K562 (cell line): ENCODE results near the gene LAT.

Experiments used
- CGGBP1 ChIP-seq: fragments of 250-450 bp; sonication (Bioruptor Pico); IDR thresholded peaks from 2 replicates; pipeline ENCODE4 v1.9.0; 2021; ENCODE audit warnings: mild to moderate bottlenecking
- CTCF ChIP-seq, 3 experiments: IDR thresholded peaks in 2 of 3; conservative IDR thresholded peaks in 1 of 3; 2 replicates each; pipeline ENCODE4 v1.5.1; 2011 to 2012; ENCODE audit warnings: low read length in 3 of 3, mild to moderate bottlenecking in 3 of 3, control low read depth in 2 of 3, improper control_type of control experiment in 1 of 3, inconsistent platforms in 1 of 3, low read depth in 1 of 3, mixed read lengths in 1 of 3, moderate library complexity in 1 of 3; ENCODE audit not compliant: insufficient read depth in 2 of 3
- ELF4 ChIP-seq: fragments of 450-650 bp; formaldehyde crosslinking; IDR thresholded peaks from 2 replicates; pipeline ENCODE4 v1.4.0; 2022; ENCODE audit warnings: missing genetic modification characterization
- MXI1 ChIP-seq: IDR thresholded peaks from 2 replicates; pipeline ENCODE4 v1.6.1; 2011; ENCODE audit warnings: low read depth, mild to moderate bottlenecking, improper control_type of control experiment, low read length
- NFYB ChIP-seq: IDR thresholded peaks from 2 replicates; pipeline ENCODE4 v1.6.1; 2011; ENCODE audit warnings: mild to moderate bottlenecking, moderate library complexity; ENCODE audit not compliant: insufficient read length; ENCODE audit errors: extremely low read depth
- POLR2AphosphoS5 ChIP-seq: IDR thresholded peaks from 2 replicates; pipeline ENCODE4 v1.6.1; 2011; ENCODE audit warnings: mild to moderate bottlenecking, low read depth, low read length, moderate library complexity; ENCODE audit not compliant: control insufficient read depth, insufficient read depth
- RBM22 ChIP-seq: fragments of 200-400 bp; formaldehyde crosslinking; IDR thresholded peaks from 2 replicates; pipeline ENCODE4 v1.6.1; 2018; ENCODE audit warnings: low read length, low read depth; ENCODE audit not compliant: poor library complexity, severe bottlenecking
- RBM34 ChIP-seq: fragments of 200-400 bp; formaldehyde crosslinking; IDR thresholded peaks from 2 replicates; pipeline ENCODE4 v1.6.1; 2018; ENCODE audit warnings: low read length, borderline replicate concordance; ENCODE audit not compliant: insufficient read depth
- REST ChIP-seq, 2 experiments: fragments of 450-650 bp; formaldehyde crosslinking in 1 of 2; IDR thresholded peaks; 2 replicates each; pipeline versions ENCODE4 v1.4.0 to v1.6.1; 2014 to 2020; ENCODE audit warnings: mild to moderate bottlenecking in 2 of 2, borderline replicate concordance in 1 of 2, low read depth in 1 of 2
- TAF1 ChIP-seq: IDR thresholded peaks from 2 replicates; pipeline ENCODE4 v1.6.1; 2011; ENCODE audit warnings: mild to moderate bottlenecking, low read length, moderate library complexity; ENCODE audit not compliant: insufficient read depth, control insufficient read depth, severe bottlenecking; ENCODE audit errors: extremely low read depth
- TCF7 ChIP-seq: sonication (generic); IDR thresholded peaks from 2 replicates; pipeline ENCODE4 v1.6.1; 2016; ENCODE audit warnings: antibody characterized with exemption, borderline replicate concordance

- no peak for TF ChIP-seq CTCF (IDR thresholded peaks at IDR 0.05 in 2 of 3, conservative IDR thresholded peaks at IDR 0.05 in 1 of 3; ENCODE audit: insufficient read depth in 2 of 3, low read depth in 1 of 3, low read length in 3 of 3)
- TF ChIP-seq TAF1: no peak
- no peak for TF ChIP-seq TCF7
- no peak for TF ChIP-seq RBM22
- no peak for TF ChIP-seq REST (IDR thresholded peaks at IDR 0.05; ENCODE audit: borderline replicate concordance)
- no peak for TF ChIP-seq REST (CRISPR knock-in tag; IDR thresholded peaks at IDR 0.05; ENCODE audit: low read depth)
- TF ChIP-seq RBM34: no peak
- TF ChIP-seq POLR2AphosphoS5: no peak
- no peak for TF ChIP-seq ELF4 (CRISPR knock-in tag)
- TF ChIP-seq CGGBP1: no peak
- no peak for TF ChIP-seq NFYB
- no peak for TF ChIP-seq MXI1
Observed at GRCh38 chr16:28987170-28987853, 2.5 kb downstream of the LAT start.
